AG08396 (cell line): ENCODE results near the gene PHF12.
"Not testable (repeated sequence)": the region's sequence is repeated elsewhere in the genome, so short reads cannot be mapped to it uniquely, and the experiment has no call there.

Experiments
- DNase-seq: peaks from one replicate; pipeline ENCODE4 v3.0.0; 2012; ENCODE audit warnings: low spot score, mixed read lengths

Gene PHF12

GRCh38 chr17:28953444-28954118 is 2.3 kb upstream of the PHF12 start:
- DNase-seq = no peak

DNA sequence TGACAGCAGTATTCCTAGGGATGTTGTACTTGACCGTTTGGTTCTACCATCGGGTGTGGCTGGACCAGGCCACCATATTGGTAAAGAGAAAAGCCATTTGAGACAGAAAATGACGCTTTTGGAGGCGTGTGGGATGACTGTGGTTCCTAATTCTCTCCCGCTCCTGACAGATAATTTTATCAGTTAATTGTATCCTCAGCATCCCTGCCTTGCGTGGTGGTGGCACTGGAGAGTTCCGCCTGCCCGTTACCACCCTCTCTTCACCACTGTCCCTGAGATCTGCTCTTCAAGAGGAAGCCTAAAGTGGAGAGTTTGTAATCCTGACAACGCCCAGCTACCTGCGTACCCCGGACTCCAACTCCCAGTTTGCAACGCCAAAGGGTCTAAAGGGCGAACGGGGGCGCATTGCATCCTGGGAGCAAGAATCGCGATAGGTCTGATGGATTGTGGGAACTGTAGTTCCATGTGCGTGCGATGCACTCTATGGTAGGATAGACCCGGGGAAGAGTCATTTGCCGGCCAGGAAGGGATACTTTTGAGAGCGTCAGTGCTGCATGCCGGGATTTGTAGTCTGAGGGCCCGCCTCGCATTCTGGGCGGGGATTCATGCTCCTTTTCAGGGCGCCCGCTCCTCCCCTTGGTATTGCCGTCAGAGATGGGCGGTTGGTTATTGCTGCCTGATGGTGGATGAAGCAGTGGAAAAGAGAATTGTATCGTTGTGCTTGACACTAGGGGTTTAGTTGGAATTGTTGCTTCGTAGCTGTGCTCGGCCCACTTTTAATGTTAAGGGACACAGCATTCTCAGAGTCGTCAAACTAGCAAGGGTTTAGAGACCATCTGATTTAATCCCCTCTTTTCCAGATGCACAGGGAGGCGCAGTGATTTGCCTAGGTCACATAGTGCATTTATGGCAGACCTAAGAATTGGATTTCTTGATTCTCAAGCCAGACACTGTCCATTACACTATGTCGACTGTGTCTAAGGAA is 965 bp upstream of the PHF12 start:
- peak; percentile 94 for DNase-seq

- DNase-seq = no peak
Observed at GRCh38 chr17:28950752-28951427, 428 bp downstream of the PHF12 start.

DNA sequence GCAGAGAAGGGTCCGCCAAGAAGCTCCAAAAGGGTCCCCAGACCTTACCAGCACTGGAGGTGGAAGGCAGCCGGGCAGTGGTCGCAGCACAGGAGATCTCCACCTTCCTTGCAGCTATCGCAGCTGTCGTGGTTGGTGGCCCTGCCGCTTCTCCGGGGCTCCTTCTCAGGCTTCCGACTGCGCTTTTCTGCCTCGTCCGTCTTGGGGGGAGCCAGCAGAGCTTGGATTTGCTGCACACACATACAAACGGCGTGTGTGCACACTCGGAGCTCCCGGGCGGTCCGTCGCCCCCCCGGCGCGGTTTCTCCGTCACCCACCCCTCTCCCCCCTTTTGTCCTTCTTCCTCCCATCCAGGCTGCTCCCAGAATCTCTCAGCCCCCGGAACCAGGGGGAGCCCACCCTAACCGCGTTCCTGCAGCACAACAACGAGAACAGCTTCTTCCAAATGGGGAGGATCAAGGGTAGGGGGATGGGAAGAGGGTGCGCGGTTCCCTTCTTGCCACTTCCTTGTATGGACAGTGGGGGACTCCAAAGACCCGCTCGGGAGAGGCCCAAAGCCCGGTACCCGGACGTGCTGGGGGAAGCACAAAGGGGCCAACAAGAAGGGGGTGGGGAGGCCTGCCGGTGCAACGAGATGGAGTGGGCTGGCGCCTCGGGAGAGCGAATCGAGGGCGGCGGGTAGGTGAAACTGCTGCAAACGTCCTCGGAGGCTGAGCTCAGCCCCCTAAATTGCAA is 1.1 kb downstream of the PHF12 start:
- DNase-seq = no peak

GRCh38 chr17:28949185-28950016 is 1.9 kb downstream of the PHF12 start:
- DNase-seq = no peak

GRCh38 chr17:28948873-28949184 is 2.5 kb downstream of the PHF12 start:
- DNase-seq = no peak

DNA sequence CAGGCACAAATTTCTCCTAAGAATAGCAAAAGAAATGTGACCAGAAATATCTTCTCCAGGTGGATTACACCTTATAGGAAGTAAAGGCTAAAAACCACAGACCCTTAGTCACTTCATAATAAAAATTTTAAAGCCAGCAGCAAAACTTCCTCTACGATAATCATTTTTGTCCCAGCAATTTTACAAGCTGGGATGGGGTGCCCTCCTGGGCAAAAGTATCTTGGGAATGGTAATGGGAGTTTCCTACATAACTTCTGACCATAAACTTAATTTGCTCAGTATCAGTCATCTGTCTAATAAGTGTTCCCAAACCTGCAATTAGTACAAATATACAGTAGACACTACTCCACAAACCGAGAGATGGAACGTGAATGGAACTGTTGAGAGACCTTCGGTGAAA is 3.0 kb downstream of the PHF12 start:
- no peak for DNase-seq

DNA sequence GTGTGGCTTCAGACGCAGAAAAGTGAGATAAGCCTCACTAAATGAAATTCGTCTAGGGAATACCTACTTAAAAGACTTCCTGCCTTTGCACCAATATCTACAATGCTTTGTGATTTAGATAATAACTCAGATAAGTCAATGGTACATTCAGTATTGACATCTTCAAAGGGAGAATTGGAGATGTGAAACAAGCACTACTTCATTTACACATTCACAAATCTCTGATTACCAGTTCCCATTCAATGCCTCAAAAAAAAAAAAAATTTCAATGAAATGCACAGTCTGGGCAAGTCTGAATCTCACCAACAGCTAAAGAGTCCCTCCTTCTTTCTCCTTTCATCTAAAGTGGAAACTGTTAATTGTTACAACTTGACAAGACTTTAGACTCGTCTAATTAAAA is 3.7 kb downstream of the PHF12 start:
- no peak for DNase-seq

DNA sequence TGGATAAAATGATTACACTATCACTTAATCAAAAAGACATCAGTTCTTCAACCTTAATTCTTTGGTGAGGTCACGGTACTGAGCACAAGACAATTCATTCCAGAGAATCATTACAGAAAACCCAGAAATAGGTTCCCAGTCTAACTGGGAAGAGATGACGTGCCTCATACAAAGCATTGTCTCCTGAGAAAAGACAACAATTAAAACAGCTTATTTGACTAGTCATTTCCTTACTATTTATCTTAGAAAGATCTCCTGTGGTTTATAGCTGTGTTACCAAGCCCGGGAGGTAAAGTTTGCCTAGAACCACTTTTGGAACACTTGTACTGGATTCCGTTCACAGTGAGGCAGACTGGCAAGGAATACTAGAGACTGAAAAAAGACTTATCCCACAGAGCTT is 5.1 kb downstream of the PHF12 start:
- no peak for DNase-seq

GRCh38 chr17:28944862-28945741 is 6.2 kb downstream of the PHF12 start:
- no peak for DNase-seq

- no peak for DNase-seq
Observed at GRCh38 chr17:28944343-28944742, 7.0 kb downstream of the PHF12 start.

DNA sequence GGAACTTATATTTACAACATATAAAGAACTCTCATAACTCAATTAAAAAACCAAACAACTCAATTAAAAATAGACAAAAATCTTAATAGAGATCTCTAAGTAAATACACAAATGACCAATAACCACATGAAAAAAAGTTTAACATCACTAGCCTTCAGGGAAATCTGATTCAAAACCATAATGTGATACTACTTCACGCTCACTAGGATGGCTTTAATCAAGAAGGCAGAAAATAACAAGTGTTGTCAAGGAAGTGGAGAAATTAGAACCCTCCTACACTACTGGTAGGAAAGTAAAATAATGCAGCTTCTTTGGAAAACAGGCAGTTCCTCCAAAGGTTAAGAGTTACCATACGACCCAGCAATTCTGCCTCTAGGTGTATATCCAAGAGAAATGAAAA is 8.4 kb downstream of the PHF12 start:
- DNase-seq = no peak

GRCh38 chr17:28941251-28941650 is 10.1 kb downstream of the PHF12 start:
- no peak for DNase-seq

DNA sequence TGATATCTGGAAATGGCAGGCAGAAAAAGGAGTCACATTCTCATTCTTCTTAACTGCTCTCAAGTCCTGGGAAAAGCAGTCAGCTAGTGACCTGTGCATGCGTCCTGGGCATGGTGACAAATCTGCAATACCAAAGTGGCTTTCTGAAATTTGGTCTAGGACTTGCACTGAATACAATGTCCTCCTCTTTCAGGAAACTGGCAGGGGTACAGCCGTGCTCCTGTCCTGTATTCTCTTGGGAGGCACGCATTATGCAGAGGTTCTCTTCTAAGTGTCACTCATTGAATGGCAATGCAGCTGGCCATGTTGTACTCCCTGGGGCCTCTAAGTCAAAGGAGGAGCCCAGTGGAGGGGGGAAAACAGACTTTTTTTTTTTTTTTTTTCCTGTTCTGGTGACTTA is 10.6 kb downstream of the PHF12 start:
- DNase-seq = no peak

DNA sequence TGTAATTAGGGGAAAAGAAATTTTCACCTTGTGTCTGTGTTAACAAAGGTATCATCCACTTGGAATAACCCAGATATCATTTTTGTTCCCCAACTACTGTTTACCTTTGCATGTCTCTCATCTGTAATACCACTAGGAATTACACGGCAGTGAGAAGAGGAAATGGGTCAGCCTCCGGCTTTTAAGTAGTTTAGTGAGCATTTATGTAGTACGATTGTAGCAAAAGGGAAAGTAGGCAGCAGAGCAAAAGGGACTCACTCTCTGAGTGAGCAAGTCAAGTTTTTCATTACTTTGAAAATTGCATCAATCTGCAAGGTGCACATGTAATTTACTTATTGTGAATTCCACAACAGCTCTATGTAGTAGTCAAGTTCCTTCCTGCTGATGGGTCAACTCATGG is 11.2 kb downstream of the PHF12 start:
- no peak for DNase-seq

GRCh38 chr17:28938552-28938951 is 12.8 kb downstream of the PHF12 start:
- DNase-seq = no peak

- no peak for DNase-seq
Observed at GRCh38 chr17:28937044-28937729, 14.1 kb downstream of the PHF12 start.

GRCh38 chr17:28935744-28936460 is 15.4 kb downstream of the PHF12 start:
- no peak for DNase-seq

DNA sequence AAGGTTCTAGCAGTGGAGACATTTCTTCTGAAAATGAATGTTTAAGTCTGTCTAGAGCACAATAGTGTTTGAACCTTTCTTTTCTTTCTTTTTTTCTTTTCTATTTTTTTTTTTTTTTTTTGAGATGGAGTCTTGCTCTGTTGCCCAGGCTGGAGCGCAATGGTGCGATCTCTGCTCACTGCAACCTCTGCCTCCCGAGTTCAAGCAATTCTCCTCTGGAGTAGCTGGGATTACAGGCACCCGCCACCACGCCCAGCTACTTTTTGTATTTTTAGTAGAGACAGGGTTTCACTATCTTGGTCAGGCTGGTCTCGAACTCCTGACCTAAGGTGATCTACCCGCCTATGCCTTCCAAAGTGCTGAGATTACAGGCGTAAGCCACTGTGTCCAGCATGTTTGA is 16.8 kb downstream of the PHF12 start:
- not testable (repeated sequence) for DNase-seq
